Keratinocyte (primary cell): Measurements from ENCODE around the gene VSIG4. TPM values are rescaled to one million over a fixed set of nuclear protein-coding genes. Genes with fewer than 3 reads are reported as not detected.

Experiments used
- DNase-seq: peaks from one replicate; pipeline ENCODE4 v3.0.0-alpha.2; 2011; ENCODE audit warnings: low read depth, missing footprints, low spot score
- FAIRE-seq: peaks from 2 replicates; lab custom pipeline; 2011; peaks lifted over from hg19 to GRCh38; lab: Jason Lieb, UNC
- H2AFZ ChIP-seq: 2 replicates; pipeline ENCODE4 v1.6.0; 2012; ENCODE audit warnings: low read length, control low read depth, inconsistent platforms; ENCODE audit not compliant: control insufficient read depth
- H3K27ac ChIP-seq: 2 replicates; pipeline ENCODE4 v1.5.1; 2011; ENCODE audit warnings: low read length; ENCODE audit not compliant: control insufficient read depth, insufficient read depth
- H3K27me3 ChIP-seq: 3 replicates; pipeline ENCODE4 v1.6.0; 2011; ENCODE audit warnings: low read length; ENCODE audit not compliant: control insufficient read depth, insufficient read depth; ENCODE audit errors: extremely low read depth
- H3K36me3 ChIP-seq, 2 experiments: 2 replicates in 1 of 2; 3 replicates in 1 of 2; pipeline ENCODE4 v1.5.1; 2011; ENCODE audit warnings: low read length in 2 of 2, mild to moderate bottlenecking in 1 of 2; ENCODE audit not compliant: control insufficient read depth in 2 of 2, insufficient read depth in 2 of 2; ENCODE audit errors: extremely low read depth in 1 of 2
- H3K4me1 ChIP-seq: 3 replicates; pipeline ENCODE4 v1.5.1; 2011; ENCODE audit warnings: low read length; ENCODE audit not compliant: control insufficient read depth, insufficient read depth; ENCODE audit errors: extremely low read depth
- H3K4me2 ChIP-seq: 3 replicates; pipeline ENCODE4 v1.6.0; 2011; ENCODE audit warnings: low read depth, low read length; ENCODE audit not compliant: control insufficient read depth, insufficient read depth; ENCODE audit errors: extremely low read depth
- H3K4me3 ChIP-seq, 3 experiments: fragments of 200-600 bp in 1 of 3; sonication (generic) in 1 of 3; 2 replicates in 2 of 3; 3 replicates in 1 of 3; pipeline ENCODE4 v1.5.1; 2011 to 2016; ENCODE audit warnings: low read length in 3 of 3, mild to moderate bottlenecking in 3 of 3, control low read depth in 2 of 3, inconsistent platforms in 1 of 3, low read depth in 1 of 3, mixed read lengths in 1 of 3, mixed run types in 1 of 3, moderate library complexity in 1 of 3; ENCODE audit not compliant: control insufficient read depth in 2 of 3, insufficient read depth in 2 of 3; ENCODE audit errors: extremely low read depth in 1 of 3
- H3K79me2 ChIP-seq: 2 replicates; pipeline ENCODE4 v1.6.0; 2012; ENCODE audit warnings: low read length; ENCODE audit not compliant: control insufficient read depth, insufficient read depth
- H3K9ac ChIP-seq: 3 replicates; pipeline ENCODE4 v1.6.0; 2011; ENCODE audit warnings: low read length; ENCODE audit not compliant: control insufficient read depth, insufficient read depth; ENCODE audit errors: extremely low read depth
- H3K9me1 ChIP-seq: 3 replicates; pipeline ENCODE4 v1.6.0; 2011; ENCODE audit warnings: low read length; ENCODE audit not compliant: control insufficient read depth, insufficient read depth; ENCODE audit errors: extremely low read depth
- H3K9me3 ChIP-seq: 2 replicates; pipeline ENCODE4 v1.5.1; 2012; ENCODE audit warnings: low read depth, low read length; ENCODE audit not compliant: control insufficient read depth
- H4K20me1 ChIP-seq: 3 replicates; pipeline ENCODE4 v1.6.0; 2011; ENCODE audit warnings: low read length; ENCODE audit not compliant: control insufficient read depth, insufficient read depth; ENCODE audit errors: extremely low read depth
- CTCF ChIP-seq, 3 experiments: IDR thresholded peaks in 1 of 3; conservative IDR thresholded peaks in 1 of 3; optimal IDR thresholded peaks in 1 of 3; 2 replicates in 2 of 3; 3 replicates in 1 of 3; pipeline versions ENCODE3 to v1.5.1; 2011; ENCODE audit warnings: low read length in 3 of 3, mild to moderate bottlenecking in 3 of 3, moderate library complexity in 2 of 3, control low read depth in 1 of 3, inconsistent platforms in 1 of 3; ENCODE audit not compliant: insufficient read depth in 2 of 3; ENCODE audit errors: extremely low read depth in 1 of 3
- EZH2 ChIP-seq: IDR thresholded peaks from one replicate; pipeline ENCODE4 v1.6.1; 2012; ENCODE audit warnings: inconsistent platforms, mild to moderate bottlenecking, low read length, moderate library complexity
- dilution Hi-C: fragments of 300-500 bp; cut with MboI; formaldehyde crosslinking; loops from one replicate; pipeline ENCODE4 v1.7.0; 2020; ENCODE audit warnings: low sequenced_read_pairs; ENCODE audit not compliant: extremely low pct_ligation_motif_present
- polyA plus RNA-seq, 5 experiments: library from polyadenylated mRNA; depleted of rRNA in 3 of 5; stranded (reverse) in 3 of 5; stranded (forward) in 1 of 5; unstranded in 1 of 5; fragments of >200 nt; gene quantifications; 1 replicate in 1 of 5; 2 replicates in 3 of 5; 3 replicates in 1 of 5; pipeline versions ENCODE4 v1.2.1 to v1.2.3, GENCODE V29; 2011 to 2012; ENCODE audit warnings: missing spikeins in 2 of 5, low read depth in 1 of 5, low replicate concordance in 1 of 5

Gene VSIG4
- polyA plus RNA-seq, 1 donor (not counting 4 experiments of a cell fraction or from before 2014, with no cell fraction given): not detected

- Histone ChIP-seq H3K36me3 (no peaks in the 10 kb centered on the region), H3K4me2 (no peak overlapping the region), H2AFZ (no peak overlapping the region), H4K20me1 (no peaks in the 10 kb centered on the region), H3K79me2 (no peaks in the 10 kb centered on the region), H3K27me3 (no peaks in the 10 kb centered on the region), H3K27ac (no peak overlapping the region), H3K4me3 (no peak overlapping the region), H3K9ac (no peak overlapping the region), H3K9me1 (no peaks in the 10 kb centered on the region), H3K9me3 (no peaks in the 10 kb centered on the region), H3K4me1 (no peaks in the 10 kb centered on the region)
- FAIRE-seq (no peak), DNase-seq (no peak)
- dilution Hi-C loops: no loop called here
- no peak for TF ChIP-seq CTCF (optimal IDR thresholded peaks at IDR 0.05 in 1 of 3, IDR thresholded peaks at IDR 0.05 in 1 of 3, conservative IDR thresholded peaks at IDR 0.05 in 1 of 3; ENCODE audit: extremely low read depth in 1 of 3, insufficient read depth in 2 of 3, low read length in 3 of 3)
- no peak for TF ChIP-seq EZH2
Observed at GRCh38 chrX:65999563-66000148, 40.2 kb downstream of the VSIG4 start.

DNA sequence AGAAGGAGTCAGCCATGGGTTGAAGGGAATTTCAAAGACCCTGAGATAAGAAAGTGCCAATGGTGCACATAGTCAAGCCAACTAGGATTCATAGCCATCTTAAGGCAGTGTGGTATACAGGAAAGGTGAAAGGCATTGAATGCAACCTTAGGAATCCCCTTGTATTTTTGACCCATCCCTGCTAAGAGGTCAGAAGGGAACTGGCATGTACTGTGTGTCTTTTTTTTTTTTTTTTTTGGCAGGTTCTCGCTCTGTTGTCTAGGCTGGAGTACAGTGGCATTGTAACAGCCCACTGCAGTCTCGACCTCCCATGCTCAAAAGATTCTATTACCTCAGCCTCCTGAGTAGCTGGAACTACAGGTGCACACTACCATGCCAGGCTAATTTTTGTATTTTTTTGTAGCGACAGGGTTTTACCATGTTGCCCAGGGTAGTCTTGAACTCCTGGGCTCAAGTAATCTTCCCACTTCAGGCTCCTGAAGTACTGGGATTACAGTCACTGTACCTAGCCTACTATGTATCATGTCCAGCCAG is 40.8 kb downstream of the VSIG4 start:
- no peaks in the 10 kb centered on the region for H3K27me3 ChIP-seq
- no peak overlapping the region for H3K4me2 ChIP-seq
- H2AFZ ChIP-seq: no peak overlapping the region
- no peak overlapping the region for H3K9ac ChIP-seq
- no peak for FAIRE-seq
- no peak overlapping the region for H3K4me3 ChIP-seq
- dilution Hi-C loops: no loop called here
- no peak for DNase-seq
- no peaks in the 10 kb centered on the region for H4K20me1 ChIP-seq
- H3K4me1 ChIP-seq: no peaks in the 10 kb centered on the region
- no peak overlapping the region for H3K27ac ChIP-seq
- H3K9me3 ChIP-seq: no peaks in the 10 kb centered on the region
- no peaks in the 10 kb centered on the region for H3K79me2 ChIP-seq
- no peaks in the 10 kb centered on the region for H3K36me3 ChIP-seq
- no peaks in the 10 kb centered on the region for H3K9me1 ChIP-seq
- TF ChIP-seq CTCF (optimal IDR thresholded peaks at IDR 0.05 in 1 of 3, IDR thresholded peaks at IDR 0.05 in 1 of 3, conservative IDR thresholded peaks at IDR 0.05 in 1 of 3; ENCODE audit: extremely low read depth in 1 of 3, insufficient read depth in 2 of 3, low read length in 3 of 3) (no peak), EZH2 (no peak)
